GM18870 (cell line): Measurements from ENCODE around the gene INTS4.
"Not testable (repeated sequence)": the region's sequence is repeated elsewhere in the genome, so short reads cannot be mapped to it uniquely, and the experiment has no call there.

Experiments used
- ATAC-seq: cut with Tn5 transposase; IDR thresholded peaks from one replicate; pipeline ENCODE4 v1.9.1; 2021; ENCODE audit warnings: moderate library complexity; ENCODE audit not compliant: unreplicated experiment

Gene INTS4

DNA sequence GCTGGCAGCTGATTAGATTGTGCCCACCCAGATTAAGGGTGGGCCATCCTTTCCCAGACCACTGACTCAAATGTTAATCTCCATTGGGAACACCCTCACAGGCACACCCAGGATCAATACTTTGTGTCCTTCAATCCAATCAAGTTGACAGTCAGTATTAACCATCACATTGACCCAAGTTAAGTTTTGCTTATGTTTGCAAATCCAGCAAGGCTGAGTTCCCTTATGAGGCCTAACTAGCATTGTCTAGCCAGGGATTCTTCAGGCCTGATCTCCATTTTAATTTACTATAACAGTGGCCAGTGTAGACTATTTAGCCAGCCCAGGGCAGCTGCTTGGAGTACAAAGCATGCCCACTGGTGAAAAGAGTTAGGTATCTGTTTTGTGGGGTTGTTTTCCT lies 30.9 kb upstream of the INTS4 start:
- no peak for ATAC-seq

DNA sequence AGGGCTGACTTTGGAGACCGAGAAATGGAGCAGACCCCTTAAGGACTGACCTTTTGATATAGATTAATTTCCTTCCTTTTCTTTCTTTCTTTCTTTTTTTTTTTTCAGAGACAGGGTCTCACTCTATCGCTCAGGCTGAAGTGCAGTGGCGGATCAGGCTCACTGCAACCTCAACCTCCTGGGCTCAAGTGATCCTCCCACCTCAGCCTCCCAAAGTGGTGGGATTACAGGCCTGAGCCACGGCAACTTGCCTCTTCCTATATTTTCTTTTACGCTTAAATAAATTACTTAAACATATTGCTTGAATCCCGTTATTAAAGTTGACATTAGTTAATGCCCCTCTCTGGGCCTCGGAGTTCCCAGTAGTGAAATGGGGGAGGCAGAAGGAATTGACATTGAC lies 29.0 kb upstream of the INTS4 start:
- ATAC-seq, result no peak

DNA sequence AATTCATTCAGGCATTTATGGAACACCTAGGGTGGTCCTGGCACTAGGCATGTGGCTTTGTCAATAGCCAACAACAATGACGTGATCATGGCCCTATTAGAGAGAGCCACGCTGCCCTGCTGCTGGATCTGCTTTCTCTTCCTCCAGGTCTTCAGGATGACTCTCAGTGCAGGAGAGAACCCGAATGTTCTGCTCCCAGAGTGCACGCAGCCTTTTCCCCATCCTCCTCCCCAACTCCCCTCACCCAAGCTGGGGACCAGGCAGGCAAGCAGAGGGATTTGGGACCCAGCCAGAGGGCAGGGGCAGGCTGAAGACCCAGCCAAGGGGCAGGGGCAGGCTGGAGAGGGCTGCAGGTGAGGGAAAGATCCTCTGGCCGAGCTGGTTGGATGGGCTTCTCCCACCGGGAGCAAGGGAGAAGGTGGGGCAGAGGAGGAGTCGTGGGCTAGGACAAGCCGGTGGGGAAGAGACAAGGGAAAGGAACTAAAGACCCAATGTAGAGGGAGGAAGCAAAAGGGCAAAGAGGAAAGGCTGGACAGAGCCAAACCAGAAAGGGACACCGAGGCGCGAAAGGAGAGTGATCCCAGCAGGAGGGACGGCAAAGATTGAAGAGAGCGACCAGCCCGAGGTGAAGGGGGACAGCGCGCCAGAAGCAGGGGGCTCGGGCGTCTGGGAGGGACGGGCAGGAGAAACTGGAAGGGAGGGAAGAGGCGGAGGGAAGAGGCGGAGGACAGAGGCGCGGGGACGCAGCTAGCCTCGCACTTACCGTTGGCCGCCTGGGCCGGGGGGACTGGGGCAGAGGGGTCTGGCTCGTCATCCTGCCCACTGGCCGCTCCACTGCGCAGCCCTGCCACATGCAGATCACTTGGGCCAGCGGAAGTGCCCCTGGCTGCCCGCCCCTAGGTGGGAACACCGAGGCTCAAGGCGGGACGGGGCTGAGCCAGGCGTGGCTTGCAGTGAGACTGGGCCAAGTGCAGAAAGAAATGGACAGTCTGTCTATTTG lies 28.2 kb upstream of the INTS4 start, which contains the start of gene KCTD14:
KCTD14 (minus strand) TSS at position 880 of the 1,000 bp plus-strand sequence; CDS start at position 853, 27 bp downstream.
- no peak for ATAC-seq

DNA sequence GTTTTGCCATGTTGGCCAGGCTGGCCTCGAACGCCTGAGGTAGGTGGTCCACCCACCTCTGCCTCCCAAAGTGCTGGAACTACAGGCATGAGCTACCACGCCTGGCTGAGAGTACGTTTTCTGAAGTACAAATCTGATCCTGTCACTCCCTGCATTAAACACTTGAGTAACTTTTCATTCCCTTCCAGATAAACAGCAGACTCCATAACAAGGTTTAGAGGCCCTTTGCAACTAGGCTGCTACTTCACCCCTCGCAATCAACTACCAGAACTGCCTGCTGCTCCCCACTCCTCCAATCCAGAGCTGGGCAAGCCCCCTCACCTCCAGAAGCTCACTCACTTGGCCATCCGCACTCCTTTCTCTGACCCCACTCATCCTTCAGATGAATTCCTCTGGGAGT lies 27.1 kb upstream of the INTS4 start:
- ATAC-seq, result no peak

DNA sequence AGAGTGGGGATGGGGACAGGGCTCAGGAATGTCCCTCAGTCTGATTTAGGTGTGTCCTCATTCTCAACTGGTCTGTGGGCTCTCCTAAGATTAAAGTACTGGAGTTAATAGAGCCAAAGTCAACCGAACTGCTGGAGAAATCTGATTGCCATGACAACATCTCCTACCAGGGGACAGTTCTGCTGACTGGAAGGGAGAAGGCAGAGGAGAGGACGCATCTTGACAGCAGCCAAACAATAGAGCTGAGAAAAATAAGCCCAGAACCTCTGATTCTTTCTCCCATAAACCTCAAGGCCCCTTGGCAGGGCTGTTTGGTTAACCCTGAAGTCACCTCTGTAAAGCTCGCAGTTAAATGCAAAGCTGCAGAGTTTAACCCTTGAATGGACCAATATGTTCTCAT lies 25.8 kb upstream of the INTS4 start:
- ATAC-seq, result no peak

DNA sequence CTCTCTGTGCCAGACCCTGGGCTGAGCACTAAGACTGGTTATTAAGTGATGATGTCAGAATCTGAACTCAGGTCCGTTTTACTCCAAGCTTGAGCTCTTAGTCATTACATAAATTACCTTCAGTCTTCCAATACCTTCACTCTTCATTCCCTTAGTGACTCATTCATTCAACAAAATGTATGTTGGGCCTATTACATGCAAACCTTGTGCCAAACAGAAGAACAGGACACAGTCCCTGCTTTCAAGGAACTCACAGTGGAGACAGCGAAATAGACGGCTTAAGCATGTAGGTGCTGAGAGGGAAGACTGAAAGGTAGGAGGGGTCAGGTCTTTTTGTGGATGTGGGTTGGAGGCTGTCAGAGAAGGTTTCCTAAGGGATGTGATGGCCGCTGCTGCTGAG lies 25.3 kb upstream of the INTS4 start:
- ATAC-seq, result no peak

DNA sequence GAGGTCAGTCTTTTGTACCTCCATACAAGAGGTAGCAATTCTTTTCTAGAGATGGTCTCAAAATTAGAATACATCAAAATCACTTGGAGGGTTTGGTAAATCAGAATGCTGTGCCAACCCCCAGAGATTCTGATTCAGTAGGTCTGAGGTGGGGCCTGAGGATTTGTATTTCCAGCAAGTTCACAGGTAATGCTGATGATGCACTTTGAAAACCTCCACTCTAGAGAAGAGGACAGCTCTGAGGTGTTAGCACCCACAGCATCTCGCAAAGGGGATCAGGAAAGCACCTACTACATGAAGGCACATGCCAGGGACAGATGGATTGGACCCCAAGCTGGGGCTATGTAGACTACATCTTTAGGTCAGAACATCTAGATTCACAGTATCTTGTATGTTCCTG lies 21.4 kb upstream of the INTS4 start:
- ATAC-seq, result no peak

DNA sequence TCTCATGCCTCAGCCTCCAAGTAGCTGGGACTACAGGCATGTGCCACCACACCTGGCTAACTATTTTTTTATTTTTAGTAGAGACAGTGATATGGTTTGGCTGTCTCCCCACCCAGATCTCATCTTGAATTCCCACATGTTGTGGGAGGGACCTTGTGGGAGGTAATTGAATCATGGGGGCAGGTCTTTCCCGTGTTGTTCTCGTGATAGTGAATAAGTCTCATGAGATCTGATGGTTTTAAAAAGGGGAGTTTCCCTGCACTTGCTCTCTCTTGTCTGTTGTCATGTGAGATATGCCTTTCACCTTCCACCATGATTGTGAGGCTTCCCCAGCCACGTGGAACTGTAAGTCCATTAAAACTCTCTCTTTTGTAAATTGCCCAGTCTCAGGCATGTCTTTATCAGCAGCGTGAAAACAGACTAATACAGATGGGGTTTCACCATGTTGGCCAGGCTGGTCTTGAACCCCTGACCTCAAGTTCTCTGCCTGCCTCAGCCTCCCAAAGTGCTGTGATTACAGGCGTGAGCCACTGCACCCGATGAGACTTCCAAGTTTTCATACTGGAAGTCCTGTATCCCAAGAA lies 20.6 kb upstream of the INTS4 start:
- not testable (repeated sequence) for ATAC-seq

DNA sequence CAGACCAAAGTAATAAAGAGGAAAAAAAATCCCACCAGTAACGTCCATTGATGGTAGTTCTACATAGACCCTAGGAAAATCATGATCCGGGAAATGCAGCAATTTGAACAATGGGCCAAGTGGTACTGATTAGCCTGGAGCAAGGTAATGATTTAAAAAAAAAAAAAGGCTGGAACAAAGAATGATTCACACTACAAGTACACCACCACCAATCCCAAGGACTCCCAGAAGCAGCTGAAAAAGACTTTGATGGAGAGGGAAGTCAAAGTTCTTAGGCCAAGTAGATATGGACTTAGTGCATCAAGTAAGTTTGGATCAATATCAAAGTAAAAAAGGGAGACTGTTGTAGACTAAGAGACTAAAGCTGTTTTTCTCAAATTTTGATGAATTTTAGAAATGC lies 16.8 kb upstream of the INTS4 start:
- no peak for ATAC-seq

DNA sequence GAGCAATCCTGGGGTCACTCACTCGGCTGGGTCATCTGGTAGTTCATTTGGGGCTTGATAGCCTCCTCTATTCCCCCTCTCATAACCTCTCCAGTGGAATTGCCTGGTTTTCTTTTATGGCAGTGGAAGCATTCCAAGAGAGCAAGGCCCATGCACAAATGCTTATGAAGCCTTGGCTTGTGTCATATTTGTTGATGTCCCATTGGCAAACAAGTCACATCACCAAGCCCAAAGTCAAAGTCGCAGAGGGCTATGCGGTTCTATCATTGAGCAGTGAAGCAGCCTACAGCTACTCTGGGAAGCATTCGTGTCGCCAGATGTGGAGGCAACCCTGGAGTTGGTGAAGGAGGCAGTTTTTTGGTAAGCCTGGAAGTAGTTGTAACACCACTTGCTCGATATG lies 16.3 kb upstream of the INTS4 start:
- ATAC-seq, result no peak

DNA sequence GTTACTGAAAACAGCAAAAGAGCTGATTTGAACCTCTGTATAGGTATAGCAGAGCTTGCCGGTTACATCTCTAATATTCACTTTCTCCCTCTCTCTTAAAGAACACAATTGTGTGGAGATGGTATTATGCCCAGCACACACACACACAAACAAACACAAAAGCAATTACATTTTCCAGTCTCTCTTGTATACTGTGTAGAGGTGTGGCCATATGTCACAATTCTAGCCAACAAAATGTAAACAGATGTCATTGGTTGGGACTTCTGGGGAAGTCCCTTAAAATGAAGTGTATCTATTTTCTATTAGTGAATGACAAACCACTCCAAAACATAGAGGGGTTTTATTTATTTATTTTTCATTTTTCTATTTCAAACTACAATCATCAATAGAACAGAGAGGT lies 15.8 kb upstream of the INTS4 start:
- ATAC-seq, result no peak

DNA sequence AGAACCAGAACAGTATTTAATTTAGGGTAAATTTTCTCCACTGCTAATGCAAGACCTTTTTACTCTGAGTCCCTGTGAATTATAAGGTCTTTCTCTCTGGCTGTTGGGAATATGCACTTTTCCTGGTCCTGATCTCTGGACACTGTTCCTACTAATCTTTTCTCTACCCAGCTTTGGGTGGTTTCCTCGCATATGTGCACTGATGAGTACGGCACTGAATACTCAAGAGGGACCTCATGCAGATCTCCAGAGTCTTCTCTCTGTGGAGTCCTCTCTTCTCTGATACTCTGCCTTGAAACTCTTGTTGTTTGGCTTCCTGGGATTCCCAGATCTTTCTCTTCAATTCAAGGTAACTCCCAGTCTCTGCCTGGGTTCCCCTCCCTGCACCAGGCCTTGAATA lies 14.6 kb upstream of the INTS4 start:
- no peak for ATAC-seq

DNA sequence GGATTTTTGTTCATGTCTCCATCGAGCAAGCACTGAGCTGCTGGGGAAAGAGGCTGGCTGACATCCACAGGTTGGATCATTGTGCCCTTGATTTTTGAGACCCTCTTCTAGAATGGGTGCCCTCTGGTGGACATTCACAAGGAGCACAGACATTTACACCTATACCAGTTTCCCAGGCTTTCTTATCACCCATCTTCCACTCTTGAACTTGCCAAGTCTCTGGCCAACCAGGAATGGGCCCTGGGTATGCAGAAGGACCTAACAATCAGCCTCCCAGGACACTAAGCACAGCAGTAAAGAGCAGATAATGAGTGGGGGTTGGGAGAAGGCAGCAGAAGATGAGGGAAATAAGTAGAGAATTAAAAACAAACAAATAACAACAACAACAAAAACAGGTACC lies 5.7 kb upstream of the INTS4 start:
- ATAC-seq, result no peak

DNA sequence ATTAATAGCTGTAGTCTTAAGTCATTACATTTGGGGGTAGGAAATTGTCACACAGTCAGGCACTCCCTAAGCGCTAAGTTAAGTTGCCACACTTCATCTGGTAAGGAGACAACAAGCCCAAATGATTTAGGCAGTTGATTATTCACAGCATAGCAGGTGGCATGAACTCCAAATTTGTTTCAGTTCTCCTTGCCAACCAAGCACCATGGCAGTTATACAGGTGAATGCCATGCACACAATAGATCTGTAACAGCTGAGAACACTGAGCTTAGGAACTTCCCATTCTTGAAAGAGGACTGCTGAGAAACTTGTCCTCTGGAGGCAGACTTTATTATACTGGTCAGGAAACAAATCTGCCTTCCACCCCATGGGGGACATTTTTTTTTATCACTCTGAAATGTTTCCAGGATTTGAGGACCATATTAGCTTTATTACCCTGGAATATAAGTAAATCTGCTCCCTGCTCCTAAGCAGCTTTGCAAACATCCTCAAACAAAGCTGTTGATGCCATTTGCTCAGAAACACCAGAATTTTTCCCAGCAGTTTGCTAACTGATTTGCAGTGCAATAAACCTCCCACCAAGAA lies 5.1 kb upstream of the INTS4 start:
- ATAC-seq, result no peak

DNA sequence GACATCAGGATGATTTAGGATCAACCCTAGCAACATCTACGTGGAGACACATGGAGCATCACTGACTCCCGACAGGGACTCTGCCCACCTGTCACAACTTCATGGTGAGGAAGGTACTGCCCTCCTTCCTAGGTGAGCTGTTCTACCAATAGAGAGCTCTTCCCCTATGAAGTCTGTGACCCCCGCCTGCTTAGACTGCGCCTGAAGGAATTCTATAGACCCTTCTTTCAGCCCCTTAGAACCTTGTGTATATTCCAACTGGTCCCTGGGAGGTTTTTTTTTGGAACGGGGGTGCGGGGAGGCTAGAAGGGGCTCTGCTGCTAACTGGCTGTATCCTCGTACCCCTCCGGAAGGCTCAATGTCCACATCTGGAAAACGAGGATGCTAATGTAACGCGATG lies 566 bp downstream of the INTS4 start:
- ATAC-seq, result no peak

DNA sequence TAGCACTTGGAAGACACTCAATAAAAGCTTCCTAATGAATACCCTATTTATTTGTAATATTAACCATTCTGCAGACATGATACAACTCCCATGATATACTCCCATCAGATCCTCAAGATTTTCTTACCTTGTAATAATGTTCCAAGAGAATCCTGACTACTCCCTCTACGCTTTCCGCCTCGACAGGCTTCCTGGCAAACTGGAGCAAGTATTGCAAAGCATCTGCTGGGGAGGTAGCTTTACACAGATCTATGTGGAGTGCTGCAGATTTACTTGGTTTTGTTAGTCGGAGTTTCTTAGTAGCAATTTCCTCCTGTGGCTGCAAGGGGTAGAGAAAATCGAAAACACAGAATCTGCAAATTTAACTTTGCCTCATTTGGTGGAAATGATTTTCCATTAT lies 3.5 kb downstream of the INTS4 start:
- no peak for ATAC-seq

DNA sequence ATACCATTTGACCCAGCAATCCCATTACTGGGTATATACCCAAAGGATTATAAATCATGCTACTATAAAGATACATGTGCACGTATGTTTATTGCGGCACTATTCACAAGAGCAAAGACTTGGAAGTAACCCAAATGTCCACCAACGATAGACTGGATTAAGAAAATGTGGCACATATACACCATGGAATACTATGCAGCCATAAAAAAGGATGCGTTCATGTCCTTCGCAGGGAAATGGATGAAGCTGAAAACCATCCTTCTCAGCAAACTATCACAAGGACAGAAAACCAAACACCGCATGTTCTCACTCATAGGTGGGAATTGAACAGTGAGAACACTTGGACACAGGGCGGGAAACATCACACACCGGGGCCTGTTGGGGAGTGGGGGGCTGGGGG lies 8.0 kb downstream of the INTS4 start:
- not testable (repeated sequence) for ATAC-seq

DNA sequence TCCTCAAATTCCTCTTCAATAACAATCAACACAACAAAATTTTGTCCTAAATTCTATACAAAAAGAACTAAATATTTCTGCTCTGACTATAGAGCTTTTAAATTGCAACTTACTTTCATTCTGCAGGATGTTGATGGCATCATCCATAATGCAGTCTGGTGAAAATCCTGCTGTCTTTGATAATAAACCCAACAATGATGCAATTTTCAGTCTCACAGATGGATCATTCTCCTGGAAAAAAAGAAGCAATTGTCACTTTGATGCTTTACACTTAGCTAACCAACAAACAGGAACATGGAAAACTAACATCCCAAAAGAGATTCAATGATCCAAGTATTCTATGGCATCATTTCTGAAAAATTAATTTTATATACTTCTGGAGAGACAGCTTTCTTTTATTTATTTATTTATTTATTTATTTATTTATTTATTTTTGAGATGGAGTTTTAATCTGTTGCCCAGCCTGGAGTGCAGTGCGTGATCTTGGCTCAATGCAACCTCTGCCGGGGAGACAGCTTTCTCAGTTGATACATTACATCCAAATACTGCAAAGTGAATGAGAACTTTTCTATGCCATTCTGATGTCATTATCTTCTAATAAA lies 13.0 kb downstream of the INTS4 start:
- ATAC-seq, result no peak

DNA sequence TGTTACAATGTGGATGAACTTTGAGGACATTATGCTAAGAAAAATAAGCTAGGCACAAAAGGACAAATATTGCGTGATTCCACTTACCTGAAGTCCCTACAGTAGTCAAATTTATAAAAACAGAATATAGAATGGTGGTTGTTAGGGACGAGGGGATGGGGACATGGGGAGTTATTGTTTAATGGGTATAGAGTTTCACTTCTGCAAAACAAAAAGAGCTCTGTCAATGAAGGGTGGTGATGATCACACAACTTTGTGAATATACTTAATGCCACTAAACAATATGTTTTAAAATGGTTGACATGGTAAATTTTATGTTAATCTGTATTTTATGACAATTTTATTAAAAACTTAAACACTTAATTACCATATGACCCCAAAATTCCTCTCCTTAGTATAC lies 26.1 kb downstream of the INTS4 start:
- peak; percentile 53 for ATAC-seq

DNA sequence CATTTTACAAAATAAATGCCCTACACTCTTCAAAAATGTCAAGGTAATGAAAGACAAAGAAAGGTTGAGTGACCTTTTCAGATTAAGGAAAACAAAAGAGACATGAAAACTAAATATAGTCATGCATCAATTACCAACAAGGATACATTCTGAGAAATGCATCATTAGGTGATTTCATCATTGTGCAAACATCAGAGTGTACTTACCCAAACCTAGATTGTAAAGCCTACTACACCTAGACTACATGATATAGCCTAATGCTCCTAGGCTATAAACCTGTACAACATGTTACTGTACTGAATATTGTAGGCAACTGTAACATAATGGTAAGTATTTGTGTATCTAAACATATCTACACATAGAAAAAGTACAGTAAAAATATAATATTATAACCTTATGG lies 26.7 kb downstream of the INTS4 start:
- no peak for ATAC-seq

DNA sequence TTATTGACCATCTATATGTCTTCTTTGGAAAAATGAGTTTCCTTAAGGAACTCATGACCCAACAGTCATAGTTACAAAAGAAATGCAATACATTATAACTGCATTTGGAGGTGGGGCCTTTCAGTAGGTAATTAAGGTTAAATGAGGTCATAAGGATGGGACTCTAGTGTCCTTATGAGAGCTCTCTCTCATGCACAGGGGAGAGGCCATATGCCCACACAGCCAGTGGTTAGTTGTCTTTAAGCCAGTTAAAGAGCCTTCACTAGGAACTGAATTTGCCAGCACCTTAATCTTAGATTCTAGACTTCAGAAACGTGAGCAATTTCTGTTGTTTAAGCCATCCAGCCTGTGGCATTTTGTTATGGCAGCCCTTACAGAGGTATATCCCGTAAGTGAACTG lies 27.3 kb downstream of the INTS4 start:
- no peak for ATAC-seq

DNA sequence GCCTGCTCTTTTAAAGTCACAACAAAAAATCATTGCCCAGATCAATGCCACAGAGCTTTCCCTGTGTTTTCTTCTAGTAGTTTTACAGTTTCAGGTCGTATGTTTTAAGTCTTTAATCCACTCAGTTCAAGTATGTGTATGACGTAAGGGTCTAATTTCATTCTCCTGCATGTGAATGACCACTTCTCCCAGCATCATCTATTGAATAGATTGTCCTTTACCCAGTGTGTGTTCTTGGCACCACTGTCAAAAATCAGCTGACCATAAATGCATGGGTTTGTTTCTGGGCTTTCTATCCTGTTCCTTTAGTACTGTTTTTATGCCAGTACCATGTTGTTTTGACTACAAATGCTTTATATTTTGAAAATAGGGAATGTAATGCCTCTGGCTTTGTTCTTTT lies 28.1 kb downstream of the INTS4 start:
- no peak for ATAC-seq
